ENCODE measurements around the gene TWIST2.

Gene TWIST2

DNA sequence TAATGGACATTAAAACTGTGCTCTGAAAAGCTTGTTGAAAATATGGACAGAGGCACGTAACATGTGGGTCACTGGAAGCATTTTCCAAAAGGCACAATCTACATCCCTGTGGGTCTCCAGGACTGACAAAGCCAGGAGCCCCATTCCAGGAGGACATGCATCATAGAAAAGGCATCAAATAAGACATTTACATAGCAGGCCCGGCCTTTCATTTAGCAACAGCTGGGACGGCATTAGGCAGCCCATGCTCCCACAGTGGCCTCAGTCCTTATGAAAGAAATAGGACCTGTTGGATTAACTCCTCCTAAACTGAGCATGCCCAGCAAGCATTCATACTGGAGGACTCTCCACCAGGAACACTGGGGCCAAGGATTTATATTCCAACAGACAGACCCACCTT, 72.2 kb downstream of the TWIST2 start:
- no peak for DNase-seq (ENCODE audit: low read depth)

DNA sequence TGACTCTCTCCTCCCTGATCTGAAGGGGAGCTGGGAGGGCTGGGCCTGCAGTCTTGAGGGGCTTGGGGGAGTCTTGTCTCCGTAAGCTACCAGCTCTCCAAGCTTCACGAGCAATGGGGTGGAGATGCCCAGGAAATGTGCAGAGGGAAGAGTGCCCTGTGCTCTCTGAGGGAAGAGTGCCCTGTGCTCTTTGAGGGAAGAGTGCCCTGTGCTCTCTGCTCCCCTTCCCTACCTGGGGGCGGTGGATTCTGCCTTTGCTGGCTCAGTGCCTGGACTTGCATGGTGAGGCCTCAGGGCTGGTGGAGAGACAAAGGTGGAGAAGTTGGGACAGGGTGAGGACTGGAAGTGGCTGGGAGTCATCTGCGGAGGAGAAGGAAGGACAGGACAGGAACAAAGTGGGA, 72.7 kb downstream of the TWIST2 start:
- DNase-seq (ENCODE audit: low read depth): no peak

- no peak for DNase-seq (ENCODE audit: low read depth)
These were observed 73.4 kb downstream of the TWIST2 start for GRCh38 chr2:238921259-238921658.

DNA sequence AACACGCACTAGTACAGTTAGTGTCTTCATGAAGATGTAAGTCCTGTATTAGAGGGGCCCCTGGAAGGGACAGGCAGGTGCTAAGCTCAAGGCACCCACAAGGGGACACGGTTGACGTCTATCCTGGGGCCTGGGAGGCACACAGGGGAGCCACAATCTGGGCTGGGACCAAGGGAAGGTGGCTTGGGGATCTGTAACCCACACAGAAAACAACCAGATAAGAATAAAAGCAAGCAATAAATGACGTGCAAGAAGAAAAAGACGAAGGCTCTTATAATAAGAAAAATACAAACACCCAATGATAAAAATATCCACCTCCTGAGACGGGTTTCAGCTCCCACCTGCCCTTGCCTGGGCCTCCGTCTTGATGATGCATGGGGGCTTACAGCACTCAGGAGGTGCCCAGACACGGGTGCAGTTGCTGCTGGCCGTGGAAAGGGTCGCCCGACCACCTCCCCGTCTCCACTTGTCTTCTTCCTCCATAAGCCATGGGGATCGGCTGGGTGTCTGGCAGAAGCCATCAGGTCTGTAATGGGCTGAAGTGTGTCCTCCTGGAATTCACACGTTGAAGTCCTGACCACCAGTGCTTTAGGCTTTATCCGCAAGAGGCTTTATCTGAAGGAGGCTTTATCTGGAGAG, 73.9 kb downstream of the TWIST2 start:
- DNase-seq (ENCODE audit: low read depth): no peak

DNA sequence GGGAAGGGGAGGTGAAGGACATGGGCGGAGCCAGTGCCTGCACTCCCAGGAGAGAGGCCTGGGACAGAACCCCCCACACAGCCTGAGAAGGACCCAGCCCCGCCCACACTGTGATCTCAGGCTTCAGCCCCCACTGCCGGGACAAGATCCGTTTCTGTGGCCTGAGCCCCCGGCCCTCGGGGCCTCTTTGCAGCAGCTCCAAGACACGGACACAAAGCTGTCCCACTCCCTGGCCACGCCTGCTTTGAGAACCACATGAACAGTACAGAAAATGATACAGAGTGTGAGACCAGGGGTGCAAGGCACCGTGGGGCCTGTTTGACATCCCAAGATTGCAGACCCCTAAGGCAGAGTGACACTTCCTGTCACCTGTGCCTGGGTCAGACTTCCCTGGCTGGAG, 74.5 kb downstream of the TWIST2 start:
- DNase-seq (ENCODE audit: low read depth): no peak

GRCh38 chr2:238924032-238924431, 76.1 kb downstream of the TWIST2 start:
- no peak for DNase-seq (ENCODE audit: low read depth)

GRCh38 chr2:238924796-238925195, 76.9 kb downstream of the TWIST2 start:
- no peak for DNase-seq (ENCODE audit: low read depth)

DNA sequence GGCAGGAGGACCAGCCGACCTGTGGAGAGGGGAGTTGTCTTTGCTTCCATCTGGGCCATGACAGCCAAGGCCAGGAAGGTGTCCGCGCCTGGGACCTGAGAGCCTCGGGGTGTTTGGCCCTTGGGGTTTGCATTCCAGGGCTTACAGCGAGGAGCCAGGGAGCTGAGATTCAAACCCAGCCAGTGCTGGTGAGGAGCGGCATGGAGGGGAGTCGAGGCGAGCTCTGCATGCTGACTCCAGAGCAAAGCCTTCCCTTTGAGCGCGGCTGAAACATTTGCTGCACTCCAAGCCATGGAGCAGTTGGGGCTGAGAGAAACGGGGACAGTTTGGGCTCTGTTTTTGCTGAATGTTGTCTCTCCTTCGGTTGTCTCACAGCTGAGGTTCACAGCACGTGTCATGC, 77.4 kb downstream of the TWIST2 start:
- DNase-seq (ENCODE audit: low read depth): no peak

GRCh38 chr2:238925816-238926521, 78.1 kb downstream of the TWIST2 start:
- no peak for DNase-seq (ENCODE audit: low read depth)

DNA sequence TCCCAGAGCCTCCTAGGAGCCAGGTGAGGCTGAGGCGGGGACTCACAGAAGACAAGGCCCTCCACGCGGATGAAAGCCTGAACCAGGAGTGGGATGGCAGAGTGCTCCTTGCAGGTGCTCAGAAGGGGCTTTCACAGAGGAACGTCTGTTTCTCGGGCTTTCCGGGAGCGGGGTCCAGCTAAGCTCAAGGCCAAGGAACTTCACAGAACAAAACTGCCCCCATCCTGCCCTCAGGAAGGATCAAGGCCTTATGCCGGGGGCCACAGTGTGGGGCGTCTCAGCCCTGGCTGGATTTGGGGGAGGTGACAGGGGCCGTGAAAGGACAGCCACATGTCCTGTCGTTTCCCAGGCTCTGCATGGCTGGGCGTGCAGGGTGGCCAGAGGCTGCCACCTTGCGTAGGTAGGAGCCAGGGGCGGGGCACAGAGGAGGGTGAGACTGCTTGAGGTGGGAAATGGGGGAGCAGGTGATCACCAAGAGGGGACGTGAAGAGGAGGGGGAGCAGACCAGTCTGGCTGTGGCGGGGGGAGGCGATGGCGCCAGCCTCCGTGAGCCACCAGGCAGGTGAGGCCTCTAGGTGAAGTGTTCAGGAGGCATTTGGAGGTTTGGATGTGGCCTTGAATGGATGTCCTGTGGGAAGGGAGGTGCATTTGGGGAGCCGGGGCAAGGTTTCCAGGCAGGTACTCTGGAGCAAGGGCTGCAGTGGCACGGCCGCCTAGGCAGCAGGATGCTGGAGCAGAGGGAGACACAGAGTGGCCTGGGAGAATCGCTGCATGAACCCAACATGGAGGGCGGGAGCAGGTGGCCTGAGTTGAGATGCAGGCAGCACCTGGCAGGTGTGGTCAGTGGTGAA, 79.1 kb downstream of the TWIST2 start:
- no peak for DNase-seq (ENCODE audit: low read depth)

DNA sequence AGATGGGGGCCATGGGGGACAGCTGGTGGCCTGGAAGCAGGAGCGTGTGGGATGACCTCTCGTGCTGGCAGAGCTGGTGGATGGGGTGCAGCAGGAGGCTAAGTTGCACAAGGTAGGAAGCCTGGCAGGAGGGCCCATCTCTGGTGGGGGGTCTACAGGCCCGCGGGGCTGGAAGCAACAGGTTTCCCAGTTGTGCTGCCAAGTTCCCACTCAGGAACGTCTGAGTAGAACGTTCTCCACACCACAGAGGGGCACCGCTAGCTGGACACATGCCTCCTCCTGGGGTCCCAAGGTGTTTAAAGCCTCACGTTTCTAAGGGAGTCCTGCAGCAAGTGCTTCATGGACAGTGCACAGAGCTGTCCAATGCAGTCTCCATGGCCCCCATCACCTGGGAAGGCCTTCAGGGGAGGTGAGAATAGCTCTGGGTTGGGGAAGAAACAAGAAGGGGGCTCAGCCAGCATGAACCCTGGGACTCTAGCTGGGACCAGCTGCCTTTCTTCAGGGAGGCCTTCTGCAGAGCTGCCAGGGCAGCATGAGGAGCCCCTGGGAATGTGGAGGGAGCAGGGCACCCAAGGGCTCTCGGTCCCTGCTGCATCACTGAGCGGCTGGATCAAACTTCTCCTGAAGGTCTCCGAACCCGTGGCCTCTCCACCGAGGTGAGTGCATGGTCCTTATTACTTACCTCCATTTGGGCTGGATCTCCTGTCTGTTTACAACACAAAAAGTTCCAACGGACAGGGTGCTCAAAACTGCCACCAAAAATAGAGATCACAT, 80.0 kb downstream of the TWIST2 start:
- DNase-seq (ENCODE audit: low read depth): no peak

- no peak for DNase-seq (ENCODE audit: low read depth)
These were observed 80.8 kb downstream of the TWIST2 start for GRCh38 chr2:238928520-238929241.

- no peak for DNase-seq (ENCODE audit: low read depth)
These were observed 81.6 kb downstream of the TWIST2 start for GRCh38 chr2:238929242-238930081.

- DNase-seq (ENCODE audit: low read depth): no peak
These were observed 82.3 kb downstream of the TWIST2 start for GRCh38 chr2:238930216-238930615.

- DNase-seq (ENCODE audit: low read depth): no peak
These were observed 88.5 kb downstream of the TWIST2 start for GRCh38 chr2:238936162-238937052.

GRCh38 chr2:238938003-238938400, 90.1 kb downstream of the TWIST2 start:
- no peak for DNase-seq (ENCODE audit: low read depth)

- DNase-seq (ENCODE audit: low read depth): no peak
These were observed 90.6 kb downstream of the TWIST2 start for GRCh38 chr2:238938401-238939055.

DNA sequence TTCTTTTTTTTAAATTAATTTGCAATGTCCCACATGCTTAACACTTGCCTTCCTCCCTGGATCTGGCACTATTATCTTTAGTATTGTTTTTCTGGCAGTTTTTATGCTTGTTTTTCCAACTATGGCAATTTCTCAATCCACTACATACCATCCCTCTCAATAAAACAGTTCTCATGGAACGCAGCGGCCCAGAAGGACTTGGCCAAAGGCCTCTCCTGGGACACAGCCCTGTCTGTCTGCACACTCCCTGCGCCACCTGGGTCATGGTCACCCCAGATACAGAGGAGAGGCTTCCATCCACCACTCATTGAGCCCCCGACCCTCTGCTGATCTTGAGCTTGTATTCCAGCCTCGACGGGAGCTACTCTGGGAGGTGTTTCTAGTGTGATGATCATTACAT, 91.2 kb downstream of the TWIST2 start:
- DNase-seq (ENCODE audit: low read depth): no peak

Measured in activated T-helper 1 cell treated with Interleukin-2 at 50 U/mL for 16 hours (primary cell).